IPS DF 4.7 (cell line): ENCODE results near the gene NKD1.

Experiments used
- DNase-seq: peaks from one replicate; pipeline ENCODE4 v3.0.0-alpha.2; 2013; ENCODE audit warnings: low spot score; ENCODE audit errors: extremely low read depth

Gene NKD1

GRCh38 chr16:50629334-50629733 is 81.1 kb downstream of the NKD1 start:
- DNase-seq = no peak

GRCh38 chr16:50630394-50631020 is 82.3 kb downstream of the NKD1 start:
- DNase-seq = no peak

GRCh38 chr16:50631249-50631984 is 83.2 kb downstream of the NKD1 start:
- no peak for DNase-seq

- no peak for DNase-seq
Observed at GRCh38 chr16:50631985-50632576, 83.9 kb downstream of the NKD1 start.

- no peak for DNase-seq
Observed at GRCh38 chr16:50632927-50633800, 85.0 kb downstream of the NKD1 start.

GRCh38 chr16:50634090-50634489 is 85.9 kb downstream of the NKD1 start:
- DNase-seq = no peak

- no peak for DNase-seq
Observed at GRCh38 chr16:50634947-50635346, 86.8 kb downstream of the NKD1 start.

GRCh38 chr16:50635505-50636392 is 87.6 kb downstream of the NKD1 start:
- no peak for DNase-seq

- no peak for DNase-seq
Observed at GRCh38 chr16:50636753-50637374, 88.7 kb downstream of the NKD1 start.

GRCh38 chr16:50637716-50638602 is 89.8 kb downstream of the NKD1 start:
- no peak for DNase-seq

GRCh38 chr16:50638816-50639670 is 90.8 kb downstream of the NKD1 start:
- no peak for DNase-seq

- DNase-seq = no peak
Observed at GRCh38 chr16:50640391-50640790, 92.2 kb downstream of the NKD1 start.

- no peak for DNase-seq
Observed at GRCh38 chr16:50640919-50641817, 93.0 kb downstream of the NKD1 start.

- DNase-seq = no peak
Observed at GRCh38 chr16:50641818-50642187, 93.6 kb downstream of the NKD1 start.

GRCh38 chr16:50642349-50642748 is 94.2 kb downstream of the NKD1 start:
- no peak for DNase-seq

- no peak for DNase-seq
Observed at GRCh38 chr16:50643192-50643591, 95.0 kb downstream of the NKD1 start.

GRCh38 chr16:50644245-50644644 is 96.0 kb downstream of the NKD1 start:
- DNase-seq = no peak
